A549 treated with dexamethasone at 1 μM for 4 hours (cell line): ENCODE measurements around the gene SMARCC1. TPM values are rescaled to one million over a fixed set of nuclear protein-coding genes. Genes with fewer than 3 reads are reported as not detected.

Experiments used
- total RNA-seq: library from RNA; stranded (reverse); fragments of 200-300 nt; extraction: Qiagen RNA extraction; gene quantifications from 5 replicates; pipeline ENCODE4 v1.2.3, GENCODE V29; 2022

The SMARCC1 gene
- total RNA-seq, result 24.3 to 30.1 TPM (median 28.7 TPM) in 5 replicates

DNA sequence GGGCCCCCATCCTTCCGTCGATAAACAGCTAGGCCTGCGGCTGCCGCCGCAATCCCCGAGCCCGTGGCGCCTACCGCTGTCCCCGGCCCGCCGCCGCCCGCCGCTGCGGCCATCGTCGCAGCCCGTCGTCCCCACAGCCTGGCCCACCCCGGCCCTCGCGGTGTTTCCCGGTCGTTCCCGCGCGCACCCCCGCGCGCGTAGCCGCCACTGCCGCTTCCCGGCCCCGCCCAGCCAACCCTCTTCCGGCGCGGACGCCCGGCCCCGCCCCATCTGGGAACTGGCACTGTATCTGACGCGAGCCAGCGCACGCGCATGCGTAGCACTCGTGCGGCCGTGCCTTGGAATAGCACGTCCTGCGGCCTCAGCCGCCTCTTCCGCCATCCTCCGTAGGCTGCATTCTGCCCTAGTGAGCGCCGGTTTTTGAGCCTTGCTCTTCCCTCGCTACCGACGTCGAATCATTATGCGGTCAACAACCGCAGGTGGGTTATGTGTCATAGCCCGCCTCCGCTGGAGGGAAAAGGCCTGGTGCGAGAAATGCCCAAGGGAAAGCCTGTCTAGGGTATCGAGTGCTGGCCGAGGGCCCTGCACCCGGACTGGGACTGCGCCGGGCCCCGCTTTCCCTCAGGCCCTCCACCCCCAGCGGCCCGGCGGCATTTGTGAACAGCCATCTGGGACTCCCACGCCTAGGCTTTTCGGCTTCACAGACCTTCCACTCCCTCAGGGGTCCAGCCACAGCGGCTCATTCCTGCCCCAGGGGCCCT lies at the start of gene SMARCC1:
SMARCC1 (minus strand) TSS at position 209 of the 761 bp plus-strand sequence; CDS start at position 113, 96 bp downstream.

DNA sequence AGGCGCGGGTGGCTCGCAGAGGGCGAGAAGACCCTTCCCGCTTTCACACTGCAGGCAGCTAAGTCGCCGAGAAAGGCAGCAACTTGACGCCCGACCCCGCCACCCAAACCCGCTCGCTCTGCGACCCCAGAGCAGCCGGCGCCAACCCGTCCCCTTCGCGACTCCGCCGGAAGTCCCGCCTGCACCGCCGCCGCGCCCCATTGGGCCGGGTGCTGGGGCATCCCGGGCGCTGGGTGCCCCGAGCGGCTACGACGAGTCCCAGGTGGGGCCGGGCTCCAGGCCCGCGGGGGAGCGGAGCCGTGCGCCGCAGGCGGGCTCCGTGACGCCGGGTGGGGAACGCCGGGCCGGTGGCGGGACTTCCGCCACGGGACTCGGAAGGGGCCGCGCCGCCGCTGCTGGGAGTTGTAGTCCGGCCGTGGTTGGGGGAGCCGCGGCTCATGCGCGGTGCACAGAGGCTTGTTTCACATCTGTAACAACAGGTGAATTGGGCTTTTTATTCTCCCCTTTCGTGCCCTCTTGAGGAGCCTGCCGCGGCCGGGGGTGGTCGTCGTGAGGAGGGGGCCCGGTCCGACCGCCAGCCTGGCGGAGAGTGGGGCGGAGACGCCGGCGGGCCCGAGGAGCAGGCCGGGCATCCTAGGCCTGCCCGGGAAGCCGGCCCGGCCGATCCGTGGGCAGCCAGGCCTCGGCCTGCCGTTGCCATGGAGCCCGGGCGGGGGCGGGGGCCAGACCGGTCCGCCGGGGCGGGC lies 21.2 kb upstream of the SMARCC1 start, which contains the start of gene DHX30:
DHX30 (plus strand) TSS at position 405 of the 746 bp plus-strand sequence. CDS start 7,546 bp downstream, outside the sequence.

DNA sequence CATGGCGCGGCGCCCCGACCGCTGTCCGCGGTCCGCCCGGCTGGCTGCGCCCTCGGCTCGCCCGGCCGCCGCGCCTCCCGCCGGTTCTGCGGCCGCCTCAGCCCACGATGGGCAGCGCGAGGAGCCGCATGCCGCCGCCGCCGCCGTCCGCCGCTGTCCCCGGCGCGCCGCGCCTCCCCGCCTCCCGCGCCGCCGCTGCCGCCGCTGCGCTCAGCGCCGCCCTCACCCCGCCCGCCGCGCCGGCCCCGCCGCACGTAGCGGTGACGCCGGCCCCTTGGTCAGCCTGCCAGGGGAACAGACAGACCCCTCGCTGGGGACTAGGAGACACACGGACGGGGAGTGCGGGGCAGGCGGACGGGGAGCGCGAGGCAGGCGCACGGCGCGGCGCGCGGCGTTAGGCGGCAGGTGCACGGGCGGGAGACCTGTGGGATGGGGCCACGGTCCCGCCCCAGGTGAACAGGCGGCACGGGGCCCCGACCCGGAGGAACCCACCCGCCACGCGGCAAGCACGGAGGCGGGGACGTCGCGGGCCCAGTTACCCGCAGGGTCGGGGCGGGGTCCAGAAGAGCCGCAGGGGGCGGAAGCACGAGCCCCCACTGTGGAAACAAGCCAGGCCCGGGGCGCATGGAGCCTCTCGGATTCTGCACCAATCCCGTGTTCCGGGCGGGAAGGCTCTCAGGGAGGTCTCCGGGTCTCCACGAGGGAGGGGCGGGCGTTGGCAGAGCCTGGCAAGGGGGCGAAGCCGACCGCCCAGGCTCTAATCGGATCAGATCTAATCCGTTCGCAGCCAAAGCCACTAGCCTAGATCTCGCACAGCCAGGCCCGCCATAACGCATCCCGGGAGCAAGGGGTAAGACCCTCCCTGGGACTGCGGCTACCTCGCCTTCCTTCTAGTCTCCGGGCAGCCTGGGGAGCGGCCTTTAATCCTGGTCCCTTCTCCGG lies 202.7 kb downstream of the SMARCC1 start, which contains the start of gene CSPG5:
CSPG5 (minus strand) TSS at position 175 of the 942 bp plus-strand sequence; CDS start at position 3, 172 bp downstream.

Other genes with a start within 250 kb of the SMARCC1 start
- 0.83 to 1.3 TPM (median 1.1 TPM) in 5 replicates for gene CSPG5, start 203.0 kb downstream of the SMARCC1 start, total RNA-seq
- gene DHX30, start 21.2 kb upstream of the SMARCC1 start, total RNA-seq, result 34.0 to 45.1 TPM (median 43.1 TPM) in 5 replicates
- gene MAP4, start 234.5 kb upstream of the SMARCC1 start, total RNA-seq, result 85.3 to 120 TPM (median 117 TPM) in 5 replicates